Measurements from ENCODE around the gene ADCY1. TPM values are rescaled to one million over a fixed set of nuclear protein-coding genes. Genes with fewer than 3 reads are reported as not detected.

ADCY1 gene
- total RNA-seq, 2 donors from 2014 or later: 15.3 to 18.5 TPM

DNA sequence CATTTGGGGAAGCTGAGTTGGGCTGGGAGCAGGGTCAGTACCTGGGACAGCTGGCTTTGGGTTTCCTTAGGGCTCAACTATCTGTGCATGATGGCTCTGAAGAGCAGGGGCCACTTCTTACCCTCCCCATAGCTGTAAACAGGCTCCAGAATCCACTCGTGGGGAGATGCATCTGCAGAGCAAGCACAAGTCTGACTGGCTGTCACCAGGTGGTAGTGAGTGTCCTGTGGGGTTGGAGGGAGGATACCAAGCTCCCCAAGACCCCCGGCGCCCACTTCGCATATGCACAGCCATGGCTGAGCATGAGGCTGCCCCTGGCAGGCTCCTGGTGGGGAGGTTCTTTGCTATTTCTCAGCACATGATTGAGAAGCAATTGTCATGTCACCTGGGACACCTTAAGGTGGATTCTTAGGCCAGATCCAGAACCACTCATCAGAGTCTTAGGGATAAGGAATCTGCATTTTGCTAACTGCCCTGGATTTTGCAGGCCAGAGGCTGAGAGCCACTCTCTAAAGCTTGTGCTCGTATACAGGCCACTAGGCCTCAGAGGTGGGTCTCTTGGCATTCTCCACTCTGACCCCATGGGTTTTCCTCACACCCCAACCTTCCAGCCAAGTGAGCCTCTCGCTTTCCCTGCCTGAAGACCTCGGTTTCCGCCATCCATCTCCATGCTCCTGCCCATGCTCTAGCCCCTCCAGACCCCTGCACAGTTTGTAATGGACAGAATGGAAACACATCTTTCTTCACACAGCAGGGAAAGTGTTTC lies 53.7 kb downstream of the ADCY1 start:
- Mint-ChIP-seq H3K4me1 (no peaks in the 10 kb centered on the region), H3K36me3 (ENCODE audit: low read depth) (peaks cover 16% of the 10 kb centered on the region), H3K9me3 (peaks cover 19% of the 10 kb centered on the region), H3K27ac (no peak overlapping the region), H3K4me3 (no peak overlapping the region), H3K27me3 (ENCODE audit: insufficient read depth) (no peaks in the 10 kb centered on the region)
- H3K27me3 ChIP-seq (ENCODE audit: control insufficient read depth, insufficient read depth, low read length, poor library complexity, severe bottlenecking): no peaks in the 10 kb centered on the region
- no peaks in the 10 kb centered on the region for H3K36me3 ChIP-seq (ENCODE audit: control insufficient read depth, insufficient read depth, low read length)
- H3K27ac ChIP-seq (ENCODE audit: low read depth, low read length): no peak overlapping the region
- TF ChIP-seq, protein P1, sequence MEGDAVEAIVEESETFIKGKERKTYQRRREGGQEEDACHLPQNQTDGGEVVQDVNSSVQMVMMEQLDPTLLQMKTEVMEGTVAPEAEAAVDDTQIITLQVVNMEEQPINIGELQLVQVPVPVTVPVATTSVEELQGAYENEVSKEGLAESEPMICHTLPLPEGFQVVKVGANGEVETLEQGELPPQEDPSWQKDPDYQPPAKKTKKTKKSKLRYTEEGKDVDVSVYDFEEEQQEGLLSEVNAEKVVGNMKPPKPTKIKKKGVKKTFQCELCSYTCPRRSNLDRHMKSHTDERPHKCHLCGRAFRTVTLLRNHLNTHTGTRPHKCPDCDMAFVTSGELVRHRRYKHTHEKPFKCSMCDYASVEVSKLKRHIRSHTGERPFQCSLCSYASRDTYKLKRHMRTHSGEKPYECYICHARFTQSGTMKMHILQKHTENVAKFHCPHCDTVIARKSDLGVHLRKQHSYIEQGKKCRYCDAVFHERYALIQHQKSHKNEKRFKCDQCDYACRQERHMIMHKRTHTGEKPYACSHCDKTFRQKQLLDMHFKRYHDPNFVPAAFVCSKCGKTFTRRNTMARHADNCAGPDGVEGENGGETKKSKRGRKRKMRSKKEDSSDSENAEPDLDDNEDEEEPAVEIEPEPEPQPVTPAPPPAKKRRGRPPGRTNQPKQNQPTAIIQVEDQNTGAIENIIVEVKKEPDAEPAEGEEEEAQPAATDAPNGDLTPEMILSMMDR (conservative IDR thresholded peaks at IDR 0.05): no peak
- H3K4me1 ChIP-seq (ENCODE audit: control insufficient read depth, insufficient read depth, low read length): no peaks in the 10 kb centered on the region
- peaks cover 7% of the 10 kb centered on the region for H3K9me3 ChIP-seq (ENCODE audit: control insufficient read depth, low read length)
- DNase-seq: no peak
- no peak overlapping the region for H3K9ac ChIP-seq (ENCODE audit: extremely low read depth, low read length, poor library complexity, severe bottlenecking)
- WGBS, 2 experiments (ENCODE audit: insufficient coverage in 1 of 2, insufficient read length in 1 of 2): 90 to 92% methylated on average over 2 to 8 of the region's 8 CpGs
- H3K4me3 ChIP-seq (ENCODE audit: low read length): no peak overlapping the region

DNA sequence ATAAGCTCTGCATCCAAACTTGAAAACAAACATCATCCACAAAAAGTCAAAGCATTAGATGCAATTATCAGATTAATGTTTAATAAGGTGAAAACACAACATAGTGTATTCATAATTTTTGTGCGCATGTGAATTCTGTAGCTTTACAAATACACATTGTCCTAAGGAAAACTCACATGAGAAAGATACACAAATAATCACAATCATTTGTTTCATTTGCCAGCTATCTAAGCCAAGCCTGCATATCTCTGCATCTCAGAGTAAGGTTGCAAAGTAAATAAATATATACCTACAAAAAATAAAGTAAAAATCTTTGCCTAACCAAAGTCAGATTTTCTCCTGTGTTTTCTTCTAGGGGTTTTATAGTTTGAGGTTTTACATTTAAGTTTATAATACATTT lies 57.4 kb downstream of the ADCY1 start:
- no peak overlapping the region for H3K27ac ChIP-seq (ENCODE audit: low read depth, low read length)
- Mint-ChIP-seq H3K36me3 (ENCODE audit: low read depth) (peaks cover 16% of the 10 kb centered on the region), H3K4me1 (no peaks in the 10 kb centered on the region), H3K9me3 (peaks cover 19% of the 10 kb centered on the region), H3K4me3 (no peak overlapping the region), H3K27ac (no peak overlapping the region), H3K27me3 (ENCODE audit: insufficient read depth) (peaks cover 1% of the 10 kb centered on the region)
- no peaks in the 10 kb centered on the region for H3K4me1 ChIP-seq (ENCODE audit: control insufficient read depth, insufficient read depth, low read length)
- TF ChIP-seq, protein P1 (conservative IDR thresholded peaks at IDR 0.05): no peak
- H3K9ac ChIP-seq (ENCODE audit: extremely low read depth, low read length, poor library complexity, severe bottlenecking): no peak overlapping the region
- no peaks in the 10 kb centered on the region for H3K27me3 ChIP-seq (ENCODE audit: control insufficient read depth, insufficient read depth, low read length, poor library complexity, severe bottlenecking)
- peaks cover 7% of the 10 kb centered on the region for H3K9me3 ChIP-seq (ENCODE audit: control insufficient read depth, low read length)
- no peak overlapping the region for H3K4me3 ChIP-seq (ENCODE audit: low read length)
- 89 to 100% methylated on average over 1 of the region's 1 CpG for WGBS, 2 experiments (ENCODE audit: insufficient coverage in 1 of 2, insufficient read length in 1 of 2)
- no peaks in the 10 kb centered on the region for H3K36me3 ChIP-seq (ENCODE audit: control insufficient read depth, insufficient read depth, low read length)
- no peak for DNase-seq

DNA sequence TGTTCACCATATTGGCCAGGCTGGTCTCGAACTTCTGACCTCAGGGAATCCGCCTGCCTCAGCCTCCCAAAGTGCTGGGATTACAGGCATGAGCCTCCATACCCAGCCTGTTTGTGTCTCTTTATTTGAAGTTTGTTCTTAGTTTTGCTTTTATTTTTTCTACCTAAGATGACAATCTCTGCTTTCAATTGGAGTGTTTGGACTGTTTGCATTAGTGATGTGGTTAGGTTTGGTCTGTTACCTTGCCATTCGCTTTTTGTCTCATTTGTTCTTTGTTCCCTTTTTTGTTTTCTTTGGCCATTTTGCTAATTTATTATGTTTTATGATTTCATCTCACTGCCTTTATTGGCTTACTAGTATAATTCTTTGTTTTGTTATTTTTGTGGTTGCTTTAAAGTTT lies 62.6 kb downstream of the ADCY1 start:
- Mint-ChIP-seq H3K36me3 (ENCODE audit: low read depth) (no peaks in the 10 kb centered on the region), H3K27ac (no peak overlapping the region)

More for the DNA sequence above, 62.6 kb downstream of the ADCY1 start:
- H3K9me3 ChIP-seq (ENCODE audit: control insufficient read depth, low read length): no peaks in the 10 kb centered on the region
- DNase-seq: no peak
- H3K27me3 ChIP-seq (ENCODE audit: control insufficient read depth, insufficient read depth, low read length, poor library complexity, severe bottlenecking): no peaks in the 10 kb centered on the region
- peaks cover 15% of the 10 kb centered on the region for H3K4me1 ChIP-seq (ENCODE audit: control insufficient read depth, insufficient read depth, low read length)
- TF ChIP-seq, protein P1 (conservative IDR thresholded peaks at IDR 0.05): no peak
- Mint-ChIP-seq H3K27me3 (ENCODE audit: insufficient read depth) (peaks cover 16% of the 10 kb centered on the region), H3K4me3 (no peak overlapping the region), H3K9me3 (no peaks in the 10 kb centered on the region), H3K4me1 (peaks cover 18% of the 10 kb centered on the region)
- WGBS, 2 experiments (ENCODE audit: insufficient coverage in 1 of 2, insufficient read length in 1 of 2): 90 to 100% methylated on average over 2 to 3 of the region's 3 CpGs
- H3K36me3 ChIP-seq (ENCODE audit: control insufficient read depth, insufficient read depth, low read length): no peaks in the 10 kb centered on the region
- no peak overlapping the region for H3K27ac ChIP-seq (ENCODE audit: low read depth, low read length)
- H3K9ac ChIP-seq (ENCODE audit: extremely low read depth, low read length, poor library complexity, severe bottlenecking): no peak overlapping the region
- no peak overlapping the region for H3K4me3 ChIP-seq (ENCODE audit: low read length)
